Inflammatory macrophage (primary cell): ENCODE results near the gene AGK.
A peak's percentile ranks its signal among the peaks of the same experiment; 100 is the strongest.
"Not testable (repeated sequence)": the region's sequence is repeated elsewhere in the genome, so short reads cannot be mapped to it uniquely, and the experiment has no call there.

Experiments
- DNase-seq, 2 donors: peaks; one replicate each; pipeline ENCODE4 v3.0.0-alpha.2; 2020 to 2022

AGK gene

DNA sequence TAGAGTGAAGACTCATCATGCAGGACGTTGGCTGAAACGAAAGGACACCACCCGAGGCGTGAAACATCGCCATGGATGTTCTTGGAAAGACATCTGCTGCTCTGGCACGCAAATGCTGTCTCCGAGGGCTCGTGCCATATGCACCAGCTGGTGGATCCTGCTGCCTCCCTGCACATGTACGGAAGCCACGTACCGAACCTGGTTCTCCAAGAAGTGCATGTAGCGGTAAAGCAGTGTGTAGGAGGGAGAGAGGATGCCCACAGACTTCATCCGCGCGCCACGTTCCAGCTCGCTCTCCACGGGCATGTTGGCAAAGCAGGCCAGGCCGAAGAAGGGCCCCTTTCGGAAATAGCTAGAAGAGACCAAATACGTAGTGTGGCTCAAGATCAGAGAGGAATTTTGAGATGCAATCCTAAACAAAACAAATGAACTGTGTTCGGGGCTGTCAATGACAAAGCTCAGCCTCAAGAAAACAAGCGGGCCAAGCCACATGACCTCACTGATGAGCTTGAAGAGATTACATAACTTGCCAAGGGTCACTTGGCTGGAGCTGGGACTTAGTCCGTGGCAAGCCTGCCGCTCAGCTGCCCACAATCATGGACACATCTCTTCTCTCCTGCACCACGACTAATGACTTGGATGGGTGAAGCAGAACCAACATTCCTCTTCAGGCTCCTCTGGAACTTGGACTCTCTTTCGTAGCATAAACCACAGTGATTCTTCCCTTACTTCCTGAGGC is 134.2 kb downstream of the AGK start:
- no peak for DNase-seq

DNA sequence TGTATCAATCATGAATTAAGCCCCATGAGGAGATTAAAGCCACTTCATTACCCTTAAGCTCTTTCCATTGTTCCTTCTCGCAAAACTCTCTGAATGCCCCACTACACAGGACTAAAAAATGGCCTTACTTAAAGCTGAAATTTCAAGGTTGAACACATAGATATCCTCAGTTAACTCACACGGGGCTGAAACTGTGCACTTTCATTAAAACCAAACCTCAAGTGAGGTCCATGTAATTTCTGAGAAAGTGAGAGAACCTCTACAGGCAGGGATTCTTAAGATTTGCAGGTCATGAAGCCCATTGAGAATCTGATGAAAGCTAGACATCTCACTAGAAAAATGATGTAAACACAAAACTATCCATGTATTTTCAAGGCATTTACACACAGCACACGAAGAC is 134.9 kb downstream of the AGK start:
- no peak for DNase-seq

GRCh38 chr7:141686670-141687069 is 135.5 kb downstream of the AGK start:
- no peak for DNase-seq

DNA sequence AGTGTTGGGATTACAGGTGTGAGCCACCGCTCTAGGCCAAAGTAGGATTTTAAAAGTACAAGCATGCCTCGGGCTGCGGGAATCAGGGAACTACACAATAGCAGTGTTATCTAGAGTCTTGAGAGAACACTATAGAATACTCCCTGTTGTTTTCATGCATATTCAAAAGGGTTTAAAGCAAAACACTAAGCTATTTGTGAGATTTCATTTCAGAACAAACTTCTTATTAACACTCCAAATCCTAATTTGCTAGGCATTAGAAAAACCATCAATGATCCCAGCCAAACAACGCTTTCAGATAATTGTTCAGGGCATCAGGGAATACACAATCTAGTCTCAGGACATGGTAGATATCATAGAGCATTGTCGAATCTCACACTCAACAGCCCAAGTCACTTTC is 136.8 kb downstream of the AGK start:
- no peak for DNase-seq

DNA sequence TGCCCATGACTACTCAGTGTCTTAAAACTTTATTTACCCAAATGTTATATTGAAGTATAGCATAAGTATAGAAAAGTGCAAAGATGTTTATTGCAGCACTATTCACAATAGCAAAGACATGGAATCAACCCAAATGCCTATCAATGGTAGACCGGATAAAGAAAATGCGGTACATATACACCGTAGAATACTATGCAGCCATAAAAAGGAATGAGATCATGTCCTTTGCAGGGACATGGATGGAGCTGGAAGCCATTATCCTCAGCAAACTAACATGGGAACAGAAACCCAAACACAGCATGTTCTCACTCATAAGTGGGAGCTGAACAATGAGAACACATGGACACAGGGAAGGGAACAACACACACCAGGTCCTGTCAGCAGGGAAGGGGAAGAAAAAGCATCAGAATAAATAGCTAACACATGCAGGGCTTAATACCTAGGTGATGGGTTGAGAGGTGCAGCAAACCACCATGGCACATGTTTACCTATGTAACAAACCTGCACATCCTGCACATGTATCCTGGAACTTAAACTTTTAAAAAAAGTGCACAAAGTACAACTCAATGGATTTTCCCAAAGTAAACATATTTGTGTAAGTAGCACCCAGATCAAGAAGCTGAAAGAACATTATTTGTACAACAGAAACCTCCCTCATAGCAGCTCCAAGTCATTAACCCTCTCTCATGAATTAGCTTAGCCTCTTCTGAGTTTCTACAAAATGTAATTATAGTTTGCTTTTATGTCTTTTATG is 138.0 kb downstream of the AGK start:
- not testable (repeated sequence) for DNase-seq

- no peak for DNase-seq
Observed at GRCh38 chr7:141691540-141691939, 140.3 kb downstream of the AGK start.

GRCh38 chr7:141691961-141692360 is 140.8 kb downstream of the AGK start:
- DNase-seq: no peak

DNA sequence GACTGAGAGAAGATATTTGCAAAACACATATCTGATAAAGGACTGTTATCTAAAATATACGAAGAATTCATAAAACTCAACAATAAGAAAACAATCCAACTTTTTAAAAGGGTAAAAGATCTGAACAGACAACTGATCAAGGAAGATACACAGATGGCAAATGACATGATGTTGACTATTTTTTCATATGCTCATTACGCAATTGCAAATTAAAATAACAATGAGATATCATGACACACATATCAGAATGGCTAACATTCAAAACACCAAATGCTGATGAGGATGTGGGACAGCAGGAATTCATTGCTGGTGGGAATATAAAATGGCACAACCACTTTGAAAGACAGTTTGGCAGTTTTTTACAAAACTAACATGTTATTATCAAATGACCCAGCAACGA is 141.9 kb downstream of the AGK start:
- DNase-seq: no peak

- no peak for DNase-seq
Observed at GRCh38 chr7:141695803-141696289, 144.6 kb downstream of the AGK start.

DNA sequence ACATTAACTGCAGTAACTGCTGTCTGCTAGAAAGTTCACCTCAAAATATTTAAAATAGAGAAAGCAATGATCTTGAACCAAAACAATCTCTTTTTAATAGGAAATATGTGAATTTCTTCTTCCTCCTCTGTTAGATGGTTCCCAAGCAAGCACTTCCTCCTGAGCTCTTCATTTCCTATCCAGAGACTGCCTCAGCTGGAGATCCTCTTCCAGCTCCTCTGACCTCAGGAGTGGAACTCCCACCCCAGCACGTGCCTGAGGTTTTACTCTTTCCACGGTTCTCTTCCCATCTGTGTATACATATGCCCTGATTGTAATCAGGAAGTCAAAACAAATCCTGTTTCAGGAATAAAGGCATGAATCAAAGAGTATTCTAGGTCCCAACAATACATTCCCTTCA is 145.1 kb downstream of the AGK start:
- DNase-seq: peak; percentile 47 to 53

GRCh38 chr7:141697211-141697871 is 146.1 kb downstream of the AGK start:
- no peak for DNase-seq

- DNase-seq: peak in 1 of 2 donors; percentile 29
Observed at GRCh38 chr7:141698247-141699015, 147.2 kb downstream of the AGK start.

DNA sequence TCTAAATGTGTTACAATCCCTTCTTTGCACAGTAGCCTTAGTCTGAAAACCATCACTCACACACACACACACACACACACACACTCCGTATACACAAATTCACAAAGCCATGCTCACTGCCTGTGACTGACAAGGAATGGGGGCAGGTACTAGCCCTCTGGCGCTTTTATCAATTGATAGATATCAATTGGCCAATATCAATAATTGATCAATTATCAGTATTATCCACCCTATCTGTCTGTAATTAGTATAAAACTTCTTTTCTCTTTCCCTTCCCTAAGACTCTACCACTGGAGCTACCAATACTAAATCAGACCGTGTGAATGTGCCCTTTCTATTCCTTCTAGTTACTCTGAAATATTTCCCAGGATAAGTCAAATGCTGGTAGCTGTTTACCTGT is 148.7 kb downstream of the AGK start:
- no peak for DNase-seq

DNA sequence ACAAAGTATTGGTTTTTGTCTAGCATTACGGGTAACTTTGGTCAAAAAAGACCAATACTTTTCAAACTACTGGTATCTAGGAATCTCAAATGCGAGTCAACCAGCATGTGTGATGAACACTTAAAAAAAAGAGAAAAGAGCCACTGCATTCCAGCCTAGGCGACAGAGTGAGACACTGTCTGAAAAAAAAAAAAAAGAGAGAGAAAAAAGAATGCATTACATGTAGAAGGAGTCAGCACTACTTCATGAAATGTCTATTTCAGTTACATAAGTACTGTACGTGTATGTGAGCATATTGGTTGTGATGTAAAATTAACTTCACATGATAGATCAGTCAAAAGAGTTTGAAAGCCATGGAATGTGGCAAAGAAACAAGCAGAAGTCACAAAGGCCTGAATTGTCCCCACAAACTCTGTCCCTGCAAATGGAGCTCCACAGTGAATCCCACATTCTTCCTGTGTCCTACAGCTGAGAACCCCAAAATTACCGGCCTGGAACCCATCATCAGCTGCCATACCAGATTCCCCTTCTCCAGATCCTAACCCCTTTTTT is 149.2 kb downstream of the AGK start:
- no peak for DNase-seq

- DNase-seq: peak; percentile 11 to 30
Observed at GRCh38 chr7:141700848-141701371, 149.7 kb downstream of the AGK start.

DNA sequence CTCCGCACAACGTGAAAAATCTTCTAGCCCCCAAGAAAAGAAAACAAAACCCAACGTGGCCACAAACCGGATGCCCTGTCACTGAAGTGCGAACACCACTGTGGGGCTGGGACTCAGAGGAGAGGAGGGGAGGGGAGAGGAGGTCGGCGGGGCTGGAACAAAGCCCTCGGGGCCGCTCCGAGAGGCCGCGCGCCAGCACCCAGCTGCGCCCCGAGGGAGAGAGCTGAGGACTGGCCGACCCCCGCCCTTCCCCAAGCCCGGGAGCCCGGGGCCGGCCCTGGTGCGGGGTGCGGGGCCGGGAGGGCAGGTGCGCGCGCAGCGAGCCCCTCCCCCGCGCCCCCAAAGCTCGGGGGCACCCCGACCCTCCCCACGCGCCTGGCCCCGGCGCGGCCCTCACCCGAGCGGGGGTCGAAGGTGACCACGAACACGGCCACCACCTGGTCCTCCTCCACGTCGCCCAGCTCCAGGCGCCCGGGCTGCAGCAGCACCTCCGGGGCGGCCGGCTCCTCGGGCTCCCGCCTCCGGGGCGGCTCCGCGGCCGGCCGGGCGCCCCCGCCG is 150.4 kb downstream of the AGK start:
- DNase-seq: peak in 1 of 2 donors; percentile 26

- DNase-seq: peak; percentile 17 to 48
Observed at GRCh38 chr7:141702047-141702567, 150.9 kb downstream of the AGK start, which contains the start of gene DENND11. Gene DENND11 (minus strand): TSS chr7:141702166. CDS start chr7:141702153, 13 bp downstream.

GRCh38 chr7:141702892-141703291 is 151.7 kb downstream of the AGK start:
- DNase-seq: no peak

- no peak for DNase-seq
Observed at GRCh38 chr7:141704112-141704511, 152.9 kb downstream of the AGK start.

DNA sequence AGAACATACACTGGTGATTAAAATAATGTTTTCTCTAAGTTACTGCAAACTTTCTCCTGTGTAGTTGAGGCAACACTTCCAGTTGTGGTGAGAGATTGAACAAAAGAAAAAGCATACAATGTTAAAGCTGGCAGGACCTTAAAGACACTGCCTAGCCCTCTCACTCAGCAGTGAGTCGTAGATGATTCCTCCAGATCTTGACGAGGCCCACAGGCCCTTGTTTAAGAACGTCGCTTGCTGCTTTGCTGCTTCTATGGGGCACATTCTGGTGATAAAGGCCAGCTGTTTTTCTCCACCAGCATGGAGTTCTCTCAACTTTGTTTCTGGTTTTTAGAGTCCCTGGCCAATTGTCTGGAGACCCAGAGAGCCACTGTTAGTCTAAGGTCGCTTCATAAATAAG is 153.5 kb downstream of the AGK start:
- DNase-seq: no peak
